ENCODE results near the gene CUZD1.
"Not testable (repeated sequence)": the region's sequence is repeated elsewhere in the genome, so short reads cannot be mapped to it uniquely, and the experiment has no call there.

- TF ChIP-seq EZH2 (IDR thresholded peaks at IDR 0.05; ENCODE audit: borderline replicate concordance, low read length); CTCF (IDR thresholded peaks at IDR 0.05; ENCODE audit: low read length): not testable (repeated sequence)
Observed at GRCh38 chr10:122868768-122869167, 23.1 kb upstream of the CUZD1 start.
